ENCODE results near the gene PTPN3. TPM values are rescaled to one million over a fixed set of nuclear protein-coding genes. Genes with fewer than 3 reads are reported as not detected.

Gene PTPN3
- polyA plus RNA-seq, 1 donor (not counting 4 experiments of a cell fraction or from before 2014, with no cell fraction given): 19.9 TPM

DNA sequence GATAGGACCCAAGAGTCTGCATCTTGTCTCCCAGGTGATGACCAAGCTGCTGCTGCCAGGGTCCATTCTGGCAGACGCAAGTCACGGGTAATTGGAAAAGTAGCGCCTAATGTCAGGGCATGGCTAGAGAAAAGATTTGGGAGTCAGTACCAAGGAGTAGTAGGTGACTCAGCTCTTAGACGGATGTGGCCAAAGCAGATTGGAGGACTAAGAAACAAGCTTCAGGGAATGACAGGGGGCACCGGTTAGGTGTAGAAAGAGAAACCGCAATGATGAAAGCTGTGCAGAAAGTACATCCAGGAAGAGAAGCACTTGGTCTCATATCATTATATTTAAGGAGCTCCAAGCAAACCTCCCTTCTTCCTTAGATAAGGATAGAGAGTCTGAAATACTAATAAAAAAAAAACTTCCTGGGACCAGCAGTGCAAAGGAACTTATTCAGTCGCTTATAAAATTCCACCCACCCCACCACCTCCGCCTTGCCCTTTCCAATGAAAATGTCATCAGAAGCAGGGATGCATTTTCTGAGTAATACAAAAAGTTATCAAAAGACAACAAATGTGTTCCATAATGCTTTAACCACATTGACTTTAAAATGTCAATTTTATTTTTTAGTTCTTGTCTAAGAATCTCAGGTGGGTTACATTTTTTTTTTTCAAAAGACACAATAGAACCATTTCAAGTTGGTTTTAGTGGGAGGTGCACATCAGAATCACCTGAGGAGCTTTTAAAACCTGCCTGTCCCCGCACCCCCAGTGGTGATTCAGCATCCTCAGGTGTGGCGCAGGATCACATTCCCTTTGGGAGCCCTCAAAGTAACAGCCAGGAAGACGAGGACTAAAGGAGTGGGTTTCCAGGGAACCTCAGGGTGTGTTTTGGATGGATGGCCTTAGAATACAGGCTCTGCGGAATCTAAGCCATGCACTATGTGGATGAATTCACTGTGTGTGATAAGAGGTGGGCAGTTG lies 31.2 kb downstream of the PTPN3 start:
- FAIRE-seq (peak; percentile 66), DNase-seq (ENCODE audit: low read depth, low spot score) (no peak)
- H3K4me3 ChIP-seq (ENCODE audit: control insufficient read depth in 2 of 3, extremely low read depth in 1 of 3, insufficient read depth in 2 of 3, low read depth in 1 of 3, low read length in 3 of 3): peak overlapping the region in 1 of 3 experiments; percentile 5
- H3K27me3 ChIP-seq (ENCODE audit: control insufficient read depth, extremely low read depth, insufficient read depth, low read length): no peaks in the 10 kb centered on the region
- peak overlapping the region; percentile 89 for H3K27ac ChIP-seq (ENCODE audit: control insufficient read depth, insufficient read depth, low read length)
- peaks cover 3 to 9% of the 10 kb centered on the region in 2 experiments for H3K36me3 ChIP-seq (ENCODE audit: control insufficient read depth in 2 of 2, extremely low read depth in 1 of 2, insufficient read depth in 2 of 2, low read length in 2 of 2)
- H3K4me2 ChIP-seq (ENCODE audit: control insufficient read depth, extremely low read depth, insufficient read depth, low read depth, low read length): peak overlapping the region; percentile 59
- H2AFZ ChIP-seq (ENCODE audit: control insufficient read depth, low read length): no peak overlapping the region
- dilution Hi-C loops (cut with MboI; ENCODE audit: extremely low pct_ligation_motif_present, low sequenced_read_pairs): no loop called here
- H4K20me1 ChIP-seq (ENCODE audit: control insufficient read depth, extremely low read depth, insufficient read depth, low read length): no peaks in the 10 kb centered on the region
- H3K9ac ChIP-seq (ENCODE audit: control insufficient read depth, extremely low read depth, insufficient read depth, low read length): peak overlapping the region; percentile 56
- no peak for TF ChIP-seq EZH2 (IDR thresholded peaks at IDR 0.05; ENCODE audit: low read length)
- TF ChIP-seq, protein P1, sequence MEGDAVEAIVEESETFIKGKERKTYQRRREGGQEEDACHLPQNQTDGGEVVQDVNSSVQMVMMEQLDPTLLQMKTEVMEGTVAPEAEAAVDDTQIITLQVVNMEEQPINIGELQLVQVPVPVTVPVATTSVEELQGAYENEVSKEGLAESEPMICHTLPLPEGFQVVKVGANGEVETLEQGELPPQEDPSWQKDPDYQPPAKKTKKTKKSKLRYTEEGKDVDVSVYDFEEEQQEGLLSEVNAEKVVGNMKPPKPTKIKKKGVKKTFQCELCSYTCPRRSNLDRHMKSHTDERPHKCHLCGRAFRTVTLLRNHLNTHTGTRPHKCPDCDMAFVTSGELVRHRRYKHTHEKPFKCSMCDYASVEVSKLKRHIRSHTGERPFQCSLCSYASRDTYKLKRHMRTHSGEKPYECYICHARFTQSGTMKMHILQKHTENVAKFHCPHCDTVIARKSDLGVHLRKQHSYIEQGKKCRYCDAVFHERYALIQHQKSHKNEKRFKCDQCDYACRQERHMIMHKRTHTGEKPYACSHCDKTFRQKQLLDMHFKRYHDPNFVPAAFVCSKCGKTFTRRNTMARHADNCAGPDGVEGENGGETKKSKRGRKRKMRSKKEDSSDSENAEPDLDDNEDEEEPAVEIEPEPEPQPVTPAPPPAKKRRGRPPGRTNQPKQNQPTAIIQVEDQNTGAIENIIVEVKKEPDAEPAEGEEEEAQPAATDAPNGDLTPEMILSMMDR (optimal IDR thresholded peaks at IDR 0.05 in 1 of 3, IDR thresholded peaks at IDR 0.05 in 1 of 3, conservative IDR thresholded peaks at IDR 0.05 in 1 of 3; ENCODE audit: extremely low read depth in 1 of 3, insufficient read depth in 2 of 3, low read length in 3 of 3): no peak
- peaks cover 66% of the 10 kb centered on the region for H3K4me1 ChIP-seq (ENCODE audit: control insufficient read depth, extremely low read depth, insufficient read depth, low read length)
- H3K9me3 ChIP-seq (ENCODE audit: control insufficient read depth, low read depth, low read length): no peaks in the 10 kb centered on the region
- H3K9me1 ChIP-seq (ENCODE audit: control insufficient read depth, extremely low read depth, insufficient read depth, low read length): no peaks in the 10 kb centered on the region
- H3K79me2 ChIP-seq (ENCODE audit: control insufficient read depth, insufficient read depth, low read length): peaks cover 53% of the 10 kb centered on the region

- Histone ChIP-seq H3K27ac (ENCODE audit: control insufficient read depth, insufficient read depth, low read length) (peak overlapping the region; percentile 68), H3K27me3 (ENCODE audit: control insufficient read depth, extremely low read depth, insufficient read depth, low read length) (no peaks in the 10 kb centered on the region), H3K79me2 (ENCODE audit: control insufficient read depth, insufficient read depth, low read length) (peaks cover 54% of the 10 kb centered on the region), H3K4me1 (ENCODE audit: control insufficient read depth, extremely low read depth, insufficient read depth, low read length) (peaks cover 50% of the 10 kb centered on the region), H3K36me3 (ENCODE audit: control insufficient read depth in 2 of 2, extremely low read depth in 1 of 2, insufficient read depth in 2 of 2, low read length in 2 of 2) (peaks cover 11 to 23% of the 10 kb centered on the region in 2 experiments), H3K4me3 (ENCODE audit: control insufficient read depth in 2 of 3, extremely low read depth in 1 of 3, insufficient read depth in 2 of 3, low read depth in 1 of 3, low read length in 3 of 3) (no peak overlapping the region), H4K20me1 (ENCODE audit: control insufficient read depth, extremely low read depth, insufficient read depth, low read length) (no peaks in the 10 kb centered on the region), H2AFZ (ENCODE audit: control insufficient read depth, low read length) (no peak overlapping the region), H3K4me2 (ENCODE audit: control insufficient read depth, extremely low read depth, insufficient read depth, low read depth, low read length) (peak overlapping the region; percentile 45), H3K9me3 (ENCODE audit: control insufficient read depth, low read depth, low read length) (no peaks in the 10 kb centered on the region), H3K9me1 (ENCODE audit: control insufficient read depth, extremely low read depth, insufficient read depth, low read length) (no peaks in the 10 kb centered on the region), H3K9ac (ENCODE audit: control insufficient read depth, extremely low read depth, insufficient read depth, low read length) (peak overlapping the region; percentile 53)
- DNase-seq (ENCODE audit: low read depth, low spot score) (no peak), FAIRE-seq (peak; percentile 5)
- dilution Hi-C loops (cut with MboI; ENCODE audit: extremely low pct_ligation_motif_present, low sequenced_read_pairs): no loop called here
- TF ChIP-seq EZH2 (IDR thresholded peaks at IDR 0.05; ENCODE audit: low read length): no peak
- TF ChIP-seq, protein P1 (optimal IDR thresholded peaks at IDR 0.05 in 1 of 3, IDR thresholded peaks at IDR 0.05 in 1 of 3, conservative IDR thresholded peaks at IDR 0.05 in 1 of 3; ENCODE audit: extremely low read depth in 1 of 3, insufficient read depth in 2 of 3, low read length in 3 of 3): no peak
These were observed 34.0 kb downstream of the PTPN3 start for GRCh38 chr9:109463924-109464625.
